ENCODE measurements around the gene GARS1. TPM values are rescaled to one million over a fixed set of nuclear protein-coding genes. Genes with fewer than 3 reads are reported as not detected.

Gene GARS1
- total and polyA plus RNA-seq, 9 donors, result 35.0 to 253 (median 55.3) TPM

GRCh38 chr7:30627026-30627425 lies 32.3 kb downstream of the GARS1 start:
- no peak overlapping the region for H3K4me3 ChIP-seq
- intact Hi-C loops (cut with DNase I), result no loop called here
- no peaks in the 10 kb centered on the region for H3K36me3 ChIP-seq
- no peaks in the 10 kb centered on the region for H3K9me3 ChIP-seq
- DNase-seq, result no peak
- H3K27ac ChIP-seq, result no peak overlapping the region
- TF ChIP-seq CTCF (IDR thresholded peaks at IDR 0.05) (no peak), EP300 (IDR thresholded peaks at IDR 0.05) (no peak), POLR2A (IDR thresholded peaks at IDR 0.05) (no peak)
- WGBS, 3 donors, result 89 to 93% (median 93%) methylated on average over 4 of the region's 4 CpGs
- H3K4me1 ChIP-seq (ENCODE audit: insufficient read depth), result no peaks in the 10 kb centered on the region
- H3K27me3 ChIP-seq, result no peaks in the 10 kb centered on the region

DNA sequence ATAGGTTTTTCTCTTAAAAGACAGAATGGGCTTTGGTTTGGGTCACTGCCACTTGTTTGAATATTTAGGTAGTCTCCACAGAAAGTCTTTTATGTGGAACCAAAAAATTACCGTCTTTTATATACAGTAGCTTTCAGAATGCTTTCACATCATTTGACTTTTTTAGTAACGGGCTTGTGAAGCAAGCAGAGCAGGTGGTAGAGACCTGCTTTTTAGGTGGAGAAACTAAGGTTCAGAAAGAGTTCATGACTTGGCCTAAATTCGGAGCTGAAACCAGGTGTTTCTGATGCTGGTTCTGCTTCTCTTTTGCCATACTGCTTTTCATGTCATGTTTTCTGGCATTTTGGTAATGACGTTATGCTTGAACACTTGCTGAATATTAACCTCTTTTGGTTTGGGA lies 36.3 kb downstream of the GARS1 start:
- intact Hi-C loops (cut with DNase I), result no loop called here
- Histone ChIP-seq H3K9me3 (no peaks in the 10 kb centered on the region), H3K27ac (no peak overlapping the region), H3K27me3 (no peaks in the 10 kb centered on the region), H3K4me1 (ENCODE audit: insufficient read depth) (no peaks in the 10 kb centered on the region), H3K4me3 (no peak overlapping the region), H3K36me3 (no peaks in the 10 kb centered on the region)
- DNase-seq, result no peak
- TF ChIP-seq CTCF (IDR thresholded peaks at IDR 0.05), result no peak
- TF ChIP-seq EP300 (IDR thresholded peaks at IDR 0.05), result no peak
- TF ChIP-seq POLR2A (IDR thresholded peaks at IDR 0.05), result no peak
- 88 to 92% (median 91%) methylated on average over 4 of the region's 4 CpGs for WGBS, 3 donors

GRCh38 chr7:30633223-30633622 lies 38.5 kb downstream of the GARS1 start:
- no peaks in the 10 kb centered on the region for H3K9me3 ChIP-seq
- no peaks in the 10 kb centered on the region for H3K4me1 ChIP-seq (ENCODE audit: insufficient read depth)
- intact Hi-C loops (cut with DNase I), result no loop called here
- WGBS, 3 donors, result 86 to 94% (median 93%) methylated on average over 3 of the region's 3 CpGs
- no peak for DNase-seq
- no peak overlapping the region for H3K27ac ChIP-seq
- TF ChIP-seq POLR2A (IDR thresholded peaks at IDR 0.05) (no peak), CTCF (IDR thresholded peaks at IDR 0.05) (no peak), EP300 (IDR thresholded peaks at IDR 0.05) (no peak)
- no peaks in the 10 kb centered on the region for H3K27me3 ChIP-seq
- H3K36me3 ChIP-seq, result no peaks in the 10 kb centered on the region
- no peak overlapping the region for H3K4me3 ChIP-seq

- Histone ChIP-seq H3K27me3 (no peaks in the 10 kb centered on the region), H3K36me3 (no peaks in the 10 kb centered on the region), H3K4me1 (ENCODE audit: insufficient read depth) (no peaks in the 10 kb centered on the region), H3K4me3 (no peak overlapping the region), H3K27ac (no peak overlapping the region), H3K9me3 (no peaks in the 10 kb centered on the region)
- DNase-seq, result no peak
- intact Hi-C loops (cut with DNase I), result no loop called here
- WGBS, 3 donors, result 92 to 100% (median 100%) methylated on average over 1 of the region's 1 CpG
- TF ChIP-seq CTCF (IDR thresholded peaks at IDR 0.05) (no peak), POLR2A (IDR thresholded peaks at IDR 0.05) (no peak), EP300 (IDR thresholded peaks at IDR 0.05) (no peak)
Observed at GRCh38 chr7:30634193-30634626, 39.5 kb downstream of the GARS1 start.

Data from ovary (tissue), 9 donors.